Measurements from ENCODE around the gene EGFL7.

DNA sequence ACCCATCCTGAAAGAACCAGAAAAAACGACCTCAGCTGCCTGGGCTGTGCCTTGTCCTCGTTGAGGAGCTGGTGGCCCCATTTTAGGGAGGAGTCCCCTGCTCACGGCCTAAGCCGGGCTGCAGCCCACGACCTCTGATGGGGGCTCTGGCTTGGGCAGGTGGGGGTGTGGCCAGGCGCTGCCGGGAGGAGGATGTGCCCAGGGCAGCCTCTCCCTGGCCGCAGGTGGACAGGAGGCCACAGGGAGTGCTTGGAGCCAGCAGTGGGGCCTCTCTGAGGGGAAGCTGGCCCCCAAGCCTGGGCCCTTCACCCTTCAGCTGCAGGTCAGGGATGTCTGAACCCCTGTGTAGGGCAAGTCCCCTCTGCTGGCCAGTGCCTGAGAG lies 52.2 kb downstream of the EGFL7 start:
- TF ChIP-seq, protein P1, sequence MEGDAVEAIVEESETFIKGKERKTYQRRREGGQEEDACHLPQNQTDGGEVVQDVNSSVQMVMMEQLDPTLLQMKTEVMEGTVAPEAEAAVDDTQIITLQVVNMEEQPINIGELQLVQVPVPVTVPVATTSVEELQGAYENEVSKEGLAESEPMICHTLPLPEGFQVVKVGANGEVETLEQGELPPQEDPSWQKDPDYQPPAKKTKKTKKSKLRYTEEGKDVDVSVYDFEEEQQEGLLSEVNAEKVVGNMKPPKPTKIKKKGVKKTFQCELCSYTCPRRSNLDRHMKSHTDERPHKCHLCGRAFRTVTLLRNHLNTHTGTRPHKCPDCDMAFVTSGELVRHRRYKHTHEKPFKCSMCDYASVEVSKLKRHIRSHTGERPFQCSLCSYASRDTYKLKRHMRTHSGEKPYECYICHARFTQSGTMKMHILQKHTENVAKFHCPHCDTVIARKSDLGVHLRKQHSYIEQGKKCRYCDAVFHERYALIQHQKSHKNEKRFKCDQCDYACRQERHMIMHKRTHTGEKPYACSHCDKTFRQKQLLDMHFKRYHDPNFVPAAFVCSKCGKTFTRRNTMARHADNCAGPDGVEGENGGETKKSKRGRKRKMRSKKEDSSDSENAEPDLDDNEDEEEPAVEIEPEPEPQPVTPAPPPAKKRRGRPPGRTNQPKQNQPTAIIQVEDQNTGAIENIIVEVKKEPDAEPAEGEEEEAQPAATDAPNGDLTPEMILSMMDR (conservative IDR thresholded peaks at IDR 0.05): no peak
- TF ChIP-seq ZFX (IDR thresholded peaks at IDR 0.05): no peak
